Medulla oblongata (tissue), 1 donor: Measurements from ENCODE around the gene UGCG.
"Not testable (repeated sequence)": the region's sequence is repeated elsewhere in the genome, so short reads cannot be mapped to it uniquely, and the experiment has no call there.

Experiments used
- DNase-seq: peaks from one replicate; pipeline ENCODE4 v3.0.0-alpha.2; 2015; ENCODE audit errors: extremely low spot score

UGCG gene

GRCh38 chr9:111890867-111891266 is 5.7 kb upstream of the UGCG start:
- not testable (repeated sequence) for DNase-seq

GRCh38 chr9:111891910-111892499 is 4.6 kb upstream of the UGCG start:
- no peak for DNase-seq

GRCh38 chr9:111896942-111897600 is 457 bp downstream of the UGCG start:
- DNase-seq, result peak; percentile 63

GRCh38 chr9:111897601-111898137 is 1.1 kb downstream of the UGCG start:
- peak; percentile 48 for DNase-seq

GRCh38 chr9:111898331-111899096 is 1.9 kb downstream of the UGCG start:
- DNase-seq, result no peak

GRCh38 chr9:111900151-111900857 is 3.7 kb downstream of the UGCG start:
- DNase-seq, result no peak

- DNase-seq, result no peak
These were observed 4.4 kb downstream of the UGCG start for GRCh38 chr9:111900858-111901612.

- DNase-seq, result no peak
These were observed 6.0 kb downstream of the UGCG start for GRCh38 chr9:111902391-111903139.

GRCh38 chr9:111903535-111903934 is 6.9 kb downstream of the UGCG start:
- DNase-seq, result not testable (repeated sequence)

- DNase-seq, result no peak
These were observed 7.4 kb downstream of the UGCG start for GRCh38 chr9:111904026-111904425.

GRCh38 chr9:111904891-111905291 is 8.3 kb downstream of the UGCG start:
- no peak for DNase-seq

- no peak for DNase-seq
These were observed 10.5 kb downstream of the UGCG start for GRCh38 chr9:111907147-111907546.

GRCh38 chr9:111909444-111909843 is 12.8 kb downstream of the UGCG start:
- no peak for DNase-seq

- no peak for DNase-seq
These were observed 13.8 kb downstream of the UGCG start for GRCh38 chr9:111910428-111910827.

GRCh38 chr9:111913159-111913558 is 16.5 kb downstream of the UGCG start:
- no peak for DNase-seq

GRCh38 chr9:111914749-111915424 is 18.3 kb downstream of the UGCG start:
- DNase-seq, result no peak

GRCh38 chr9:111915425-111915758 is 18.8 kb downstream of the UGCG start:
- DNase-seq, result no peak

- DNase-seq, result no peak
These were observed 19.6 kb downstream of the UGCG start for GRCh38 chr9:111916234-111916645.

- DNase-seq, result no peak
These were observed 20.6 kb downstream of the UGCG start for GRCh38 chr9:111917201-111917600.

- DNase-seq, result no peak
These were observed 21.4 kb downstream of the UGCG start for GRCh38 chr9:111917980-111918379.
